PC-9 (cell line): ENCODE results near the gene MTUS2.

Experiments used
- CTCF ChIP-seq: fragments of 200-600 bp; sonication (generic); conservative IDR thresholded peaks from 2 replicates; pipeline ENCODE4 v1.6.1; 2017; ENCODE audit warnings: mixed run types, antibody characterized with exemption, mild to moderate bottlenecking, moderate library complexity
- EZH2 ChIP-seq: fragments of 200-600 bp; sonication (generic); IDR thresholded peaks from 2 replicates; pipeline ENCODE4 v1.8.0; 2017; ENCODE audit warnings: antibody characterized with exemption, low read depth

- no peak for TF ChIP-seq EZH2
- no peak for TF ChIP-seq CTCF
Measured at GRCh38 chr13:29484236-29484635, 664.1 kb downstream of the MTUS2 start.
